HCT116 (cell line): ENCODE results near the gene RSL1D1.

Source experiments
- EGR1 ChIP-seq: IDR thresholded peaks from 2 replicates; pipeline ENCODE4 v1.6.1; 2012; ENCODE audit warnings: low read depth
- EZH2 ChIP-seq: fragments of 200-600 bp; sonication (generic); IDR thresholded peaks from 2 replicates; pipeline ENCODE4 v1.6.1; 2017; ENCODE audit warnings: antibody characterized with exemption, mixed run types
- POLR2A ChIP-seq: IDR thresholded peaks from 2 replicates; pipeline ENCODE4 v1.7.0; 2011; ENCODE audit warnings: borderline replicate concordance; ENCODE audit not compliant: insufficient read depth, insufficient read length; ENCODE audit errors: extremely low read depth
- POLR2AphosphoS5 ChIP-seq: IDR thresholded peaks from 2 replicates; pipeline ENCODE4 v1.6.1; 2011; ENCODE audit warnings: mild to moderate bottlenecking, low read depth, low read length, moderate library complexity
- RAD21 ChIP-seq: IDR thresholded peaks from 2 replicates; pipeline ENCODE4 v1.6.1; 2012; ENCODE audit warnings: low read depth, mild to moderate bottlenecking
- SIN3A ChIP-seq: IDR thresholded peaks from 2 replicates; pipeline ENCODE4 v1.6.1; 2012; ENCODE audit warnings: low read depth
- ZFX ChIP-seq: fragments of 450-650 bp; IDR thresholded peaks from 2 replicates; pipeline ENCODE4 v1.6.1; 2017
- ZNF274 ChIP-seq: fragments of 200-500 bp; sonication (Bioruptor generic); IDR thresholded peaks from 2 replicates; pipeline ENCODE4 v1.6.1; 2014; ENCODE audit warnings: mild to moderate bottlenecking, low read depth, low read length, inconsistent platforms
- TF ChIP-seq, protein P1 (sequence below), 3 experiments: fragments of 200-600 bp in 1 of 3; sonication (generic) in 1 of 3; IDR thresholded peaks in 2 of 3; conservative IDR thresholded peaks in 1 of 3; 2 replicates each; pipeline ENCODE4 v1.5.1; 2012 to 2017; ENCODE audit warnings: low read depth in 2 of 3, low read length in 2 of 3, antibody characterized with exemption in 1 of 3, borderline replicate concordance in 1 of 3, control low read depth in 1 of 3, mild to moderate bottlenecking in 1 of 3, mixed read lengths in 1 of 3, mixed run types in 1 of 3, moderate library complexity in 1 of 3; ENCODE audit not compliant: insufficient read depth in 1 of 3
- TF ChIP-seq, protein P2 (sequence below): IDR thresholded peaks from 2 replicates; pipeline ENCODE4 v1.6.1; 2012

DNA sequence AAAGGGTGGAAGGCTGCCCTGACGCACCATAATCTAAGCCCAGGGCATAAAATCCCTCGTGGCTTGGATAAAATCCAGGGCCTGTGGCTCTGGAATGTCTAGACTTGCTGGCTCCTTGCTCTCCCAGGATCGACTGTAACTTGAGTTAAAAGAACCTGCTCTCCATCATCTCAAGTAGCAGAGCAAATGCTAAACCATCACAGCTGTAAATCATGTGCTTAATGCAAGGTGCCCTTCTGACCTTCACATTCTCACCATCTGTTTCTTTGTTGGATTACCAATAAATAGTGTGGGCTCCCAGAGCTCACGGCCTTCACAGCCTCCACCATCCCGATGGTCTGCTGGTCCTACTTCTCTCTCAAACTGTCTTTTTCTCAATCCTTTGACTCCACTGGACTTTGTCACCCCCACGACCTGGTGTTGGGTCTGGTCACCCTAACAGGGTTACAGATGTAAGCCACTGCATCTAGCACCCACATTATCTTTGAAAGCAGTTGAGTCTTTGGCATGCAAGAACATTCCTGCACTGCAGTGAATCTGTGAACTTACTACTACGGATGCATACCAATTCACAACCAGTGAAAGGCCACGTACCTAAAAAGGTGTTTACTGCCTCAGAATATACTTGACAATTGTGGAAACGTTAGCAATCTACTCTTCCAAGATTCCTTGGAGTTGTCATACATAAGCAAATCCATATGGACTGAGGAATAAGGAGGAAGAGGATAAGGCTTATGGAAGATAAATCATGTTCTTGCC is 15.3 kb downstream of the RSL1D1 start:
- TF ChIP-seq, protein P1, sequence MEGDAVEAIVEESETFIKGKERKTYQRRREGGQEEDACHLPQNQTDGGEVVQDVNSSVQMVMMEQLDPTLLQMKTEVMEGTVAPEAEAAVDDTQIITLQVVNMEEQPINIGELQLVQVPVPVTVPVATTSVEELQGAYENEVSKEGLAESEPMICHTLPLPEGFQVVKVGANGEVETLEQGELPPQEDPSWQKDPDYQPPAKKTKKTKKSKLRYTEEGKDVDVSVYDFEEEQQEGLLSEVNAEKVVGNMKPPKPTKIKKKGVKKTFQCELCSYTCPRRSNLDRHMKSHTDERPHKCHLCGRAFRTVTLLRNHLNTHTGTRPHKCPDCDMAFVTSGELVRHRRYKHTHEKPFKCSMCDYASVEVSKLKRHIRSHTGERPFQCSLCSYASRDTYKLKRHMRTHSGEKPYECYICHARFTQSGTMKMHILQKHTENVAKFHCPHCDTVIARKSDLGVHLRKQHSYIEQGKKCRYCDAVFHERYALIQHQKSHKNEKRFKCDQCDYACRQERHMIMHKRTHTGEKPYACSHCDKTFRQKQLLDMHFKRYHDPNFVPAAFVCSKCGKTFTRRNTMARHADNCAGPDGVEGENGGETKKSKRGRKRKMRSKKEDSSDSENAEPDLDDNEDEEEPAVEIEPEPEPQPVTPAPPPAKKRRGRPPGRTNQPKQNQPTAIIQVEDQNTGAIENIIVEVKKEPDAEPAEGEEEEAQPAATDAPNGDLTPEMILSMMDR (IDR thresholded peaks at IDR 0.05 in 2 of 3, conservative IDR thresholded peaks at IDR 0.05 in 1 of 3; ENCODE audit: borderline replicate concordance in 1 of 3, insufficient read depth in 1 of 3, low read depth in 2 of 3, low read length in 2 of 3): no peak
- TF ChIP-seq ZNF274: no peak
- no peak for TF ChIP-seq POLR2AphosphoS5
- no peak for TF ChIP-seq POLR2A
- no peak for TF ChIP-seq RAD21
- TF ChIP-seq EGR1: no peak
- TF ChIP-seq EZH2: no peak
- TF ChIP-seq, protein P2, sequence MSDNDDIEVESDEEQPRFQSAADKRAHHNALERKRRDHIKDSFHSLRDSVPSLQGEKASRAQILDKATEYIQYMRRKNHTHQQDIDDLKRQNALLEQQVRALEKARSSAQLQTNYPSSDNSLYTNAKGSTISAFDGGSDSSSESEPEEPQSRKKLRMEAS: no peak; the same call in 1 of the 2 replicates
- no peak for TF ChIP-seq ZFX
- TF ChIP-seq SIN3A: no peak
